SK-N-SH (cell line): ENCODE measurements around the gene BMP7. TPM values are rescaled to one million over a fixed set of nuclear protein-coding genes. Genes with fewer than 3 reads are reported as not detected.

Experiments used
- CTCF ChIA-PET: fragments of 300-600, 350-600 bp; formaldehyde crosslinking; extraction: SDS; loops from one replicate; lab custom pipeline; 2021; lab: Yijun Ruan, JAX
- POLR2A ChIA-PET: fragments of 350-600 bp; sonication (Branson Sonifier 250); formaldehyde crosslinking; extraction: SDS; loops from one replicate; lab custom pipeline; 2020; ENCODE audit warnings: antibody characterized with exemption, inconsistent platforms; lab: Yijun Ruan, JAX
- DNase-seq: peaks from one replicate; pipeline ENCODE4 v3.0.0; 2012
- H2AFZ ChIP-seq: fragments of 200-600 bp; sonication (generic); 2 replicates; pipeline ENCODE4 v1.8.1; 2016; ENCODE audit warnings: antibody characterized with exemption, mild to moderate bottlenecking, low read depth
- H3F3A ChIP-seq: fragments of 200-600 bp; sonication (generic); replicated peaks from 2 replicates; pipeline ENCODE3; 2016; ENCODE audit warnings: antibody characterized with exemption, mild to moderate bottlenecking; ENCODE audit not compliant: insufficient read depth
- H3K27ac ChIP-seq, 2 experiments: fragments of 200-500 bp in 1 of 2; fragments of 200-600 bp in 1 of 2; sonication (Bioruptor generic) in 1 of 2; sonication (generic), shearing (Covaris generic) in 1 of 2; 2 replicates each; pipeline versions ENCODE4 v1.5.1 to v1.6.1; 2014 to 2016; ENCODE audit warnings: low read depth in 2 of 2, inconsistent platforms in 1 of 2, low read length in 1 of 2, mild to moderate bottlenecking in 1 of 2, mixed read lengths in 1 of 2
- H3K27me3 ChIP-seq: fragments of 200-600 bp; sonication (generic), shearing (Covaris generic); 2 replicates; pipeline ENCODE4 v1.6.1; 2016; ENCODE audit warnings: mixed run types; ENCODE audit not compliant: insufficient read depth
- H3K36me3 ChIP-seq, 2 experiments: fragments of 200-500 bp in 1 of 2; fragments of 200-600 bp in 1 of 2; sonication (Bioruptor generic) in 1 of 2; sonication (generic) in 1 of 2; replicated peaks in 1 of 2; 2 replicates each; pipeline versions ENCODE3 to v1.5.1; 2014 to 2016; ENCODE audit warnings: low read length in 1 of 2, mild to moderate bottlenecking in 1 of 2; ENCODE audit not compliant: insufficient read depth in 2 of 2, control insufficient read depth in 1 of 2
- H3K4me1 ChIP-seq, 2 experiments: fragments of 200-500 bp in 1 of 2; fragments of 200-600 bp in 1 of 2; sonication (Bioruptor generic) in 1 of 2; sonication (generic), shearing (Covaris generic) in 1 of 2; 2 replicates each; pipeline versions ENCODE4 v1.5.1 to v1.6.1; 2014 to 2016; ENCODE audit warnings: low read depth in 1 of 2, low read length in 1 of 2, mixed run types in 1 of 2; ENCODE audit not compliant: insufficient read depth in 2 of 2, control insufficient read depth in 1 of 2
- H3K4me2 ChIP-seq: fragments of 200-600 bp; sonication (generic), shearing (Covaris generic); 2 replicates; pipeline ENCODE4 v1.6.1; 2017; ENCODE audit warnings: mixed run types
- H3K4me3 ChIP-seq, 2 experiments: fragments of 200-500 bp in 1 of 2; fragments of 200-600 bp in 1 of 2; sonication (Bioruptor generic) in 1 of 2; sonication (generic), shearing (Covaris generic) in 1 of 2; 2 replicates each; pipeline versions ENCODE4 v1.5.1 to v1.8.1; 2014 to 2016; ENCODE audit warnings: low read depth in 2 of 2, inconsistent platforms in 1 of 2, low read length in 1 of 2, mild to moderate bottlenecking in 1 of 2, mixed read lengths in 1 of 2, moderate library complexity in 1 of 2
- H3K79me2 ChIP-seq: fragments of 200-600 bp; sonication (generic); 2 replicates; pipeline ENCODE4 v1.8.1; 2017; ENCODE audit warnings: mild to moderate bottlenecking; ENCODE audit not compliant: insufficient read depth
- H3K9ac ChIP-seq: fragments of 200-600 bp; sonication (generic); 2 replicates; pipeline ENCODE4 v1.6.1; 2017; ENCODE audit warnings: mixed run types
- H3K9me2 ChIP-seq: fragments of 200-600 bp; sonication (generic); 2 replicates; pipeline ENCODE4 v1.6.1; 2017; ENCODE audit warnings: mixed run types
- H3K9me3 ChIP-seq: fragments of 200-600 bp; sonication (generic); 2 replicates; pipeline ENCODE4 v1.6.1; 2017; ENCODE audit warnings: mixed run types, mild to moderate bottlenecking, moderate library complexity
- H4K20me1 ChIP-seq: fragments of 200-600 bp; sonication (generic); 2 replicates; pipeline ENCODE4 v1.6.1; 2017; ENCODE audit warnings: mild to moderate bottlenecking, mixed run types; ENCODE audit not compliant: insufficient read depth
- ELF1 ChIP-seq: IDR thresholded peaks from 2 replicates; pipeline ENCODE4 v1.4.0; 2012
- EP300 ChIP-seq, 2 experiments: IDR thresholded peaks; 2 replicates each; pipeline versions ENCODE4 v1.4.0 to v1.6.1; 2012; ENCODE audit warnings: borderline replicate concordance in 1 of 2, low read depth in 1 of 2, low read length in 1 of 2
- GATA2 ChIP-seq: sonication (generic); formaldehyde crosslinking; IDR thresholded peaks from 2 replicates; pipeline ENCODE4 v1.5.0; 2020; ENCODE audit warnings: mild to moderate bottlenecking, missing genetic modification reagents
- MXI1 ChIP-seq: IDR thresholded peaks from 2 replicates; pipeline ENCODE4 v1.6.1; 2012; ENCODE audit warnings: mild to moderate bottlenecking, low read depth, low read length, improper control_type of control experiment
- NFIC ChIP-seq: IDR thresholded peaks from 2 replicates; pipeline ENCODE4 v1.4.0; 2012; ENCODE audit warnings: borderline replicate concordance
- RCOR1 ChIP-seq: fragments of 150-350 bp; IDR thresholded peaks from 2 replicates; pipeline ENCODE4 v1.6.1; 2017; ENCODE audit warnings: antibody characterized with exemption, low read length
- SIN3A ChIP-seq: IDR thresholded peaks from 2 replicates; pipeline ENCODE4 v1.6.1; 2012; ENCODE audit warnings: low read depth, mild to moderate bottlenecking, low read length, moderate library complexity, borderline replicate concordance
- SMC3 ChIP-seq: IDR thresholded peaks from 2 replicates; pipeline ENCODE4 v1.6.1; 2012; ENCODE audit warnings: low read depth, low read length, improper control_type of control experiment
- TEAD4 ChIP-seq: IDR thresholded peaks from 2 replicates; pipeline ENCODE4 v1.4.0; 2012; ENCODE audit warnings: mild to moderate bottlenecking, borderline replicate concordance; ENCODE audit not compliant: insufficient read depth
- WGBS: methylation state at CpG from one replicate; pipeline ENCODE4 v1.1.6; 2017; ENCODE audit warnings: low lambda C conversion rate; 5-methylcytosine and 5-hydroxymethylcytosine counted together
- polyA plus RNA-seq, 3 experiments: library from polyadenylated mRNA; depleted of rRNA; stranded (reverse); fragments of >200 nt; gene quantifications; 2 replicates each; pipeline ENCODE4 v1.2.3, GENCODE V29; 2012
- TF ChIP-seq, protein P1 (sequence below): IDR thresholded peaks from 2 replicates; pipeline ENCODE4; 2012
- TF ChIP-seq, protein P2 (sequence below): fragments of 200-600 bp; sonication (generic); IDR thresholded peaks from 2 replicates; pipeline ENCODE4 v1.6.1; 2017; ENCODE audit warnings: antibody characterized with exemption, mild to moderate bottlenecking, moderate library complexity
- TF ChIP-seq, protein P3 (sequence below): IDR thresholded peaks from 2 replicates; pipeline ENCODE4 v1.6.1; 2012; ENCODE audit warnings: mild to moderate bottlenecking, low read depth, low read length, moderate library complexity
- TF ChIP-seq, protein P4 (sequence below): fragments of 150-350 bp; IDR thresholded peaks from 2 replicates; pipeline ENCODE4 v1.6.1; 2016; ENCODE audit warnings: mild to moderate bottlenecking, low read depth, low read length
- TF ChIP-seq, protein P5 (sequence below): fragments of 150-350 bp; IDR thresholded peaks from 2 replicates; pipeline ENCODE4 v1.6.1; 2017; ENCODE audit warnings: antibody characterized with exemption, low read length, low read depth, borderline replicate concordance

BMP7 gene
- polyA plus RNA-seq, 1 of the 3 experiments (the other 2 are of a cell fraction): not detected

DNA sequence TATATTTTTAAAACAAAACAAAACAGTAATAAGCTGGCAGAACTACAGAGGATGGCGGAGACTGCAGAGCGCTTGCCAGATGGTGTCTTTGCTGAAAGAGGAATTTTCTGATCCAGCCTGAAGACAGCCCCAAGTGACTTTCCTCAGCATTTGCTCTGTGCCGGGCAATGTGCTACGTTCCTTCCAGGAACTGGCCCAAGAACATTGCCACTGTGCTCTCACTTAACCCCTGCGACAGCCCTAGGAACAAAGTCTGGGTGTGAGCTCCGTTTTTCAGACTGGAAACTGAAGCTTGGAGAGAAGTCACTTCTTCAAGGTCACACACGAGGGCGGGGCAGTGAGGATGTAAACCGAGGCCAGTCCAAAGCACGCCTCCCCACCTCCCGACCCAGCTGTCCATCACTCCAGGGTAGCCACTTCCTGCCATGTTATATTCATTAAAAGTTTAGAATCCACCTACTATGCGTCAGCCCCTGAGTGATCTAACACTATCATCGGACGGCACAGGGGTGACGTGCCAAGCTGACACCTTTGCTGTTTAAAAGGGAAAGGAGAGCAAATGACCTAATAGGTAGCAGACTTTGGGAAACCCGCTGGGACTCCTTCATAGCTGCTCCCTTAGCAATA is 22.3 kb upstream of the BMP7 start:
- H2AFZ ChIP-seq: no peak overlapping the region
- 68% methylated on average over 14 of the region's 16 CpGs for WGBS
- H3K27me3 ChIP-seq: no peaks in the 10 kb centered on the region; the same call in 1 of the 2 replicates
- H3K36me3 ChIP-seq: no peaks in the 10 kb centered on the region
- DNase-seq: no peak
- TF ChIP-seq TEAD4 (no peak), ELF1 (no peak), EP300 (IDR thresholded peaks at IDR 0.05; ENCODE audit: borderline replicate concordance in 1 of 2, low read depth in 1 of 2, low read length in 1 of 2) (no peak), NFIC (no peak), GATA2 (no peak), SIN3A (no peak), MXI1 (no peak), RCOR1 (no peak), SMC3 (no peak)
- TF ChIP-seq, protein P1, sequence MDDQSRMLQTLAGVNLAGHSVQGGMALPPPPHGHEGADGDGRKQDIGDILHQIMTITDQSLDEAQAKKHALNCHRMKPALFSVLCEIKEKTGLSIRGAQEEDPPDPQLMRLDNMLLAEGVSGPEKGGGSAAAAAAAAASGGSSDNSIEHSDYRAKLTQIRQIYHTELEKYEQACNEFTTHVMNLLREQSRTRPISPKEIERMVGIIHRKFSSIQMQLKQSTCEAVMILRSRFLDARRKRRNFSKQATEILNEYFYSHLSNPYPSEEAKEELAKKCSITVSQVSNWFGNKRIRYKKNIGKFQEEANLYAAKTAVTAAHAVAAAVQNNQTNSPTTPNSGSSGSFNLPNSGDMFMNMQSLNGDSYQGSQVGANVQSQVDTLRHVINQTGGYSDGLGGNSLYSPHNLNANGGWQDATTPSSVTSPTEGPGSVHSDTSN: no peak
- TF ChIP-seq, protein P2, sequence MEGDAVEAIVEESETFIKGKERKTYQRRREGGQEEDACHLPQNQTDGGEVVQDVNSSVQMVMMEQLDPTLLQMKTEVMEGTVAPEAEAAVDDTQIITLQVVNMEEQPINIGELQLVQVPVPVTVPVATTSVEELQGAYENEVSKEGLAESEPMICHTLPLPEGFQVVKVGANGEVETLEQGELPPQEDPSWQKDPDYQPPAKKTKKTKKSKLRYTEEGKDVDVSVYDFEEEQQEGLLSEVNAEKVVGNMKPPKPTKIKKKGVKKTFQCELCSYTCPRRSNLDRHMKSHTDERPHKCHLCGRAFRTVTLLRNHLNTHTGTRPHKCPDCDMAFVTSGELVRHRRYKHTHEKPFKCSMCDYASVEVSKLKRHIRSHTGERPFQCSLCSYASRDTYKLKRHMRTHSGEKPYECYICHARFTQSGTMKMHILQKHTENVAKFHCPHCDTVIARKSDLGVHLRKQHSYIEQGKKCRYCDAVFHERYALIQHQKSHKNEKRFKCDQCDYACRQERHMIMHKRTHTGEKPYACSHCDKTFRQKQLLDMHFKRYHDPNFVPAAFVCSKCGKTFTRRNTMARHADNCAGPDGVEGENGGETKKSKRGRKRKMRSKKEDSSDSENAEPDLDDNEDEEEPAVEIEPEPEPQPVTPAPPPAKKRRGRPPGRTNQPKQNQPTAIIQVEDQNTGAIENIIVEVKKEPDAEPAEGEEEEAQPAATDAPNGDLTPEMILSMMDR: no peak
- TF ChIP-seq, protein P3, sequence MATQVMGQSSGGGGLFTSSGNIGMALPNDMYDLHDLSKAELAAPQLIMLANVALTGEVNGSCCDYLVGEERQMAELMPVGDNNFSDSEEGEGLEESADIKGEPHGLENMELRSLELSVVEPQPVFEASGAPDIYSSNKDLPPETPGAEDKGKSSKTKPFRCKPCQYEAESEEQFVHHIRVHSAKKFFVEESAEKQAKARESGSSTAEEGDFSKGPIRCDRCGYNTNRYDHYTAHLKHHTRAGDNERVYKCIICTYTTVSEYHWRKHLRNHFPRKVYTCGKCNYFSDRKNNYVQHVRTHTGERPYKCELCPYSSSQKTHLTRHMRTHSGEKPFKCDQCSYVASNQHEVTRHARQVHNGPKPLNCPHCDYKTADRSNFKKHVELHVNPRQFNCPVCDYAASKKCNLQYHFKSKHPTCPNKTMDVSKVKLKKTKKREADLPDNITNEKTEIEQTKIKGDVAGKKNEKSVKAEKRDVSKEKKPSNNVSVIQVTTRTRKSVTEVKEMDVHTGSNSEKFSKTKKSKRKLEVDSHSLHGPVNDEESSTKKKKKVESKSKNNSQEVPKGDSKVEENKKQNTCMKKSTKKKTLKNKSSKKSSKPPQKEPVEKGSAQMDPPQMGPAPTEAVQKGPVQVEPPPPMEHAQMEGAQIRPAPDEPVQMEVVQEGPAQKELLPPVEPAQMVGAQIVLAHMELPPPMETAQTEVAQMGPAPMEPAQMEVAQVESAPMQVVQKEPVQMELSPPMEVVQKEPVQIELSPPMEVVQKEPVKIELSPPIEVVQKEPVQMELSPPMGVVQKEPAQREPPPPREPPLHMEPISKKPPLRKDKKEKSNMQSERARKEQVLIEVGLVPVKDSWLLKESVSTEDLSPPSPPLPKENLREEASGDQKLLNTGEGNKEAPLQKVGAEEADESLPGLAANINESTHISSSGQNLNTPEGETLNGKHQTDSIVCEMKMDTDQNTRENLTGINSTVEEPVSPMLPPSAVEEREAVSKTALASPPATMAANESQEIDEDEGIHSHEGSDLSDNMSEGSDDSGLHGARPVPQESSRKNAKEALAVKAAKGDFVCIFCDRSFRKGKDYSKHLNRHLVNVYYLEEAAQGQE: no peak
- TF ChIP-seq, protein P4, sequence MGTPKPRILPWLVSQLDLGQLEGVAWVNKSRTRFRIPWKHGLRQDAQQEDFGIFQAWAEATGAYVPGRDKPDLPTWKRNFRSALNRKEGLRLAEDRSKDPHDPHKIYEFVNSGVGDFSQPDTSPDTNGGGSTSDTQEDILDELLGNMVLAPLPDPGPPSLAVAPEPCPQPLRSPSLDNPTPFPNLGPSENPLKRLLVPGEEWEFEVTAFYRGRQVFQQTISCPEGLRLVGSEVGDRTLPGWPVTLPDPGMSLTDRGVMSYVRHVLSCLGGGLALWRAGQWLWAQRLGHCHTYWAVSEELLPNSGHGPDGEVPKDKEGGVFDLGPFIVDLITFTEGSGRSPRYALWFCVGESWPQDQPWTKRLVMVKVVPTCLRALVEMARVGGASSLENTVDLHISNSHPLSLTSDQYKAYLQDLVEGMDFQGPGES: no peak
- TF ChIP-seq, protein P5, sequence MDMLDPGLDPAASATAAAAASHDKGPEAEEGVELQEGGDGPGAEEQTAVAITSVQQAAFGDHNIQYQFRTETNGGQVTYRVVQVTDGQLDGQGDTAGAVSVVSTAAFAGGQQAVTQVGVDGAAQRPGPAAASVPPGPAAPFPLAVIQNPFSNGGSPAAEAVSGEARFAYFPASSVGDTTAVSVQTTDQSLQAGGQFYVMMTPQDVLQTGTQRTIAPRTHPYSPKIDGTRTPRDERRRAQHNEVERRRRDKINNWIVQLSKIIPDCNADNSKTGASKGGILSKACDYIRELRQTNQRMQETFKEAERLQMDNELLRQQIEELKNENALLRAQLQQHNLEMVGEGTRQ: no peak
- no peaks in the 10 kb centered on the region for H3K9me2 ChIP-seq
- POLR2A ChIA-PET: no interaction called here
- H3K4me2 ChIP-seq: no peak overlapping the region
- CTCF ChIA-PET: interaction anchor here (0.7 to 1.2 kb wide), 3 partner anchors 43 to 58 kb away, joined by 4 to 5 read pairs (median 4); no protein-coding TSS in a partner anchor
- no peak overlapping the region for H3K4me3 ChIP-seq
- H3K9ac ChIP-seq: no peak overlapping the region
- H3K27ac ChIP-seq: no peak overlapping the region
- H3K9me3 ChIP-seq: no peaks in the 10 kb centered on the region
- H3F3A ChIP-seq: no peaks in the 10 kb centered on the region
- no peaks in the 10 kb centered on the region for H4K20me1 ChIP-seq
- H3K79me2 ChIP-seq: no peaks in the 10 kb centered on the region
- H3K4me1 ChIP-seq: peaks cover 0 to 3% of the 10 kb centered on the region in 2 experiments; a peak in 1 of 4 replicates
